HG02798 (cell line): ENCODE data around the gene CNTNAP2.

ENCODE experiments used
- ATAC-seq: cut with Tn5 transposase; IDR thresholded peaks from one replicate; pipeline ENCODE4 v1.9.1; 2021; ENCODE audit warnings: mild to moderate bottlenecking; ENCODE audit not compliant: unreplicated experiment, poor library complexity

Gene CNTNAP2

GRCh38 chr7:148174376-148174775, 2057.8 kb downstream of the CNTNAP2 start:
- no peak for ATAC-seq

GRCh38 chr7:148175512-148175911, 2058.9 kb downstream of the CNTNAP2 start:
- no peak for ATAC-seq

GRCh38 chr7:148177972-148178371, 2061.4 kb downstream of the CNTNAP2 start:
- ATAC-seq: no peak

GRCh38 chr7:148180075-148180474, 2063.5 kb downstream of the CNTNAP2 start:
- no peak for ATAC-seq

- ATAC-seq: no peak
These were observed 2065.7 kb downstream of the CNTNAP2 start for GRCh38 chr7:148182264-148182663.

GRCh38 chr7:148185041-148185440, 2068.4 kb downstream of the CNTNAP2 start:
- ATAC-seq: no peak

GRCh38 chr7:148187471-148187870, 2070.9 kb downstream of the CNTNAP2 start:
- no peak for ATAC-seq

- no peak for ATAC-seq
These were observed 2074.9 kb downstream of the CNTNAP2 start for GRCh38 chr7:148191391-148192065.

GRCh38 chr7:148192491-148192890, 2075.9 kb downstream of the CNTNAP2 start:
- ATAC-seq: no peak

- ATAC-seq: no peak
These were observed 2085.4 kb downstream of the CNTNAP2 start for GRCh38 chr7:148201992-148202391.

- ATAC-seq: no peak
These were observed 2088.2 kb downstream of the CNTNAP2 start for GRCh38 chr7:148204639-148205304.

- no peak for ATAC-seq
These were observed 2093.1 kb downstream of the CNTNAP2 start for GRCh38 chr7:148209643-148210190.

GRCh38 chr7:148210804-148211325, 2094.3 kb downstream of the CNTNAP2 start:
- no peak for ATAC-seq

- ATAC-seq: no peak
These were observed 2095.1 kb downstream of the CNTNAP2 start for GRCh38 chr7:148211740-148212151.

GRCh38 chr7:148212731-148213130, 2096.1 kb downstream of the CNTNAP2 start:
- ATAC-seq: no peak

- no peak for ATAC-seq
These were observed 2097.5 kb downstream of the CNTNAP2 start for GRCh38 chr7:148214101-148214500.

- ATAC-seq: peak; percentile 40
These were observed 2102.0 kb downstream of the CNTNAP2 start for GRCh38 chr7:148218603-148219002.

GRCh38 chr7:148222721-148223120, 2106.1 kb downstream of the CNTNAP2 start:
- ATAC-seq: no peak

GRCh38 chr7:148223160-148223559, 2106.6 kb downstream of the CNTNAP2 start:
- no peak for ATAC-seq

- ATAC-seq: no peak
These were observed 2107.1 kb downstream of the CNTNAP2 start for GRCh38 chr7:148223738-148224137.

- no peak for ATAC-seq
These were observed 2113.7 kb downstream of the CNTNAP2 start for GRCh38 chr7:148230296-148230695.
